ENCODE results near the gene VIPR1. TPM values are rescaled to one million over a fixed set of nuclear protein-coding genes. Genes with fewer than 3 reads are reported as not detected.
"Not testable (repeated sequence)": the region's sequence is repeated elsewhere in the genome, so short reads cannot be mapped to it uniquely, and the experiment has no call there.

Gene VIPR1
- total RNA-seq, 1 experiment from 2014 or later: 0.41 TPM

DNA sequence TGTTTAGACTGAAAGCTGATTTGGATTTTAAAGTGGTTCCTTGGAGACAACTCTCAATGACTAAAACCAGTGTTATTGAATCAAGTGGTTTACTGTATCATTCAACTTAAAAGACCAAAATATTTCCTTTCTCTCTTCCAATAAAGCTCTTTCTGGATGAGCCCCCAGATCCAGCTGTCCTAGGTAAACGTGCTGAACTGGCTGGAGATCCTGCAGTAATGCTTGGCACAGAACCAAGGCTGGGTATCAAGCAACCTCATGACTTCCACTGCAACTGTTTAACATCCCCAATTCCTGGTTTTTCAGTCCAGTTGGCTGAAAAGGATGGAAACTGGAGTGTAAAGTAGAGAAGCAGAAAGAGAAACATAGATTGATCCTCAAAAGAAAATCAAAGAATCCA lies 50.4 kb downstream of the VIPR1 start:
- CTCF ChIA-PET: no interaction called here
- Histone ChIP-seq H3K36me3 (ENCODE audit: control insufficient read depth, insufficient read depth, low read length) (peaks cover 8% of the 10 kb centered on the region; the same call in 1 of the 2 replicates), H3K27ac (ENCODE audit: low read length) (no peak overlapping the region), H3K4me1 (ENCODE audit: control insufficient read depth, insufficient read depth, low read length) (no peaks in the 10 kb centered on the region), H3K27me3 (ENCODE audit: control insufficient read depth, insufficient read depth, low read length) (no peaks in the 10 kb centered on the region), H3K4me3 (ENCODE audit: low read depth in 2 of 2, low read length in 2 of 2) (no peak overlapping the region), H3K9me3 (ENCODE audit: control insufficient read depth, insufficient read depth, low read depth, low read length) (no peaks in the 10 kb centered on the region)
- no peak for DNase-seq (ENCODE audit: low read depth, low spot score)
- TF ChIP-seq, protein P1, sequence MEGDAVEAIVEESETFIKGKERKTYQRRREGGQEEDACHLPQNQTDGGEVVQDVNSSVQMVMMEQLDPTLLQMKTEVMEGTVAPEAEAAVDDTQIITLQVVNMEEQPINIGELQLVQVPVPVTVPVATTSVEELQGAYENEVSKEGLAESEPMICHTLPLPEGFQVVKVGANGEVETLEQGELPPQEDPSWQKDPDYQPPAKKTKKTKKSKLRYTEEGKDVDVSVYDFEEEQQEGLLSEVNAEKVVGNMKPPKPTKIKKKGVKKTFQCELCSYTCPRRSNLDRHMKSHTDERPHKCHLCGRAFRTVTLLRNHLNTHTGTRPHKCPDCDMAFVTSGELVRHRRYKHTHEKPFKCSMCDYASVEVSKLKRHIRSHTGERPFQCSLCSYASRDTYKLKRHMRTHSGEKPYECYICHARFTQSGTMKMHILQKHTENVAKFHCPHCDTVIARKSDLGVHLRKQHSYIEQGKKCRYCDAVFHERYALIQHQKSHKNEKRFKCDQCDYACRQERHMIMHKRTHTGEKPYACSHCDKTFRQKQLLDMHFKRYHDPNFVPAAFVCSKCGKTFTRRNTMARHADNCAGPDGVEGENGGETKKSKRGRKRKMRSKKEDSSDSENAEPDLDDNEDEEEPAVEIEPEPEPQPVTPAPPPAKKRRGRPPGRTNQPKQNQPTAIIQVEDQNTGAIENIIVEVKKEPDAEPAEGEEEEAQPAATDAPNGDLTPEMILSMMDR (IDR thresholded peaks at IDR 0.05): no peak
- TF ChIP-seq, protein P2, sequence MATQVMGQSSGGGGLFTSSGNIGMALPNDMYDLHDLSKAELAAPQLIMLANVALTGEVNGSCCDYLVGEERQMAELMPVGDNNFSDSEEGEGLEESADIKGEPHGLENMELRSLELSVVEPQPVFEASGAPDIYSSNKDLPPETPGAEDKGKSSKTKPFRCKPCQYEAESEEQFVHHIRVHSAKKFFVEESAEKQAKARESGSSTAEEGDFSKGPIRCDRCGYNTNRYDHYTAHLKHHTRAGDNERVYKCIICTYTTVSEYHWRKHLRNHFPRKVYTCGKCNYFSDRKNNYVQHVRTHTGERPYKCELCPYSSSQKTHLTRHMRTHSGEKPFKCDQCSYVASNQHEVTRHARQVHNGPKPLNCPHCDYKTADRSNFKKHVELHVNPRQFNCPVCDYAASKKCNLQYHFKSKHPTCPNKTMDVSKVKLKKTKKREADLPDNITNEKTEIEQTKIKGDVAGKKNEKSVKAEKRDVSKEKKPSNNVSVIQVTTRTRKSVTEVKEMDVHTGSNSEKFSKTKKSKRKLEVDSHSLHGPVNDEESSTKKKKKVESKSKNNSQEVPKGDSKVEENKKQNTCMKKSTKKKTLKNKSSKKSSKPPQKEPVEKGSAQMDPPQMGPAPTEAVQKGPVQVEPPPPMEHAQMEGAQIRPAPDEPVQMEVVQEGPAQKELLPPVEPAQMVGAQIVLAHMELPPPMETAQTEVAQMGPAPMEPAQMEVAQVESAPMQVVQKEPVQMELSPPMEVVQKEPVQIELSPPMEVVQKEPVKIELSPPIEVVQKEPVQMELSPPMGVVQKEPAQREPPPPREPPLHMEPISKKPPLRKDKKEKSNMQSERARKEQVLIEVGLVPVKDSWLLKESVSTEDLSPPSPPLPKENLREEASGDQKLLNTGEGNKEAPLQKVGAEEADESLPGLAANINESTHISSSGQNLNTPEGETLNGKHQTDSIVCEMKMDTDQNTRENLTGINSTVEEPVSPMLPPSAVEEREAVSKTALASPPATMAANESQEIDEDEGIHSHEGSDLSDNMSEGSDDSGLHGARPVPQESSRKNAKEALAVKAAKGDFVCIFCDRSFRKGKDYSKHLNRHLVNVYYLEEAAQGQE (IDR thresholded peaks at IDR 0.05; ENCODE audit: insufficient read depth in 1 of 2, low read depth in 2 of 2, low read length in 1 of 2): no peak
- no peak for TF ChIP-seq TCF7L2 (IDR thresholded peaks at IDR 0.05; ENCODE audit: low read depth, low read length)
- no peak for TF ChIP-seq SIN3A (IDR thresholded peaks at IDR 0.05; ENCODE audit: borderline replicate concordance, insufficient read depth, low read depth, low read length)
- TF ChIP-seq POLR2AphosphoS5 (IDR thresholded peaks at IDR 0.05; ENCODE audit: low read depth, low read length): no peak
- ATAC-seq: no peak
- intact Hi-C loops (cut with micrococcal nuclease; ENCODE audit: unreplicated experiment) (no loop called here), in situ Hi-C loops (cut with HindIII; ENCODE audit: low pct_unique_long_range_greater_than_20kb, low sequenced_read_pairs) (no loop called here)
- BruUV-seq (replicated peaks): no TSS peak
- POLR2A ChIA-PET: no interaction called here

DNA sequence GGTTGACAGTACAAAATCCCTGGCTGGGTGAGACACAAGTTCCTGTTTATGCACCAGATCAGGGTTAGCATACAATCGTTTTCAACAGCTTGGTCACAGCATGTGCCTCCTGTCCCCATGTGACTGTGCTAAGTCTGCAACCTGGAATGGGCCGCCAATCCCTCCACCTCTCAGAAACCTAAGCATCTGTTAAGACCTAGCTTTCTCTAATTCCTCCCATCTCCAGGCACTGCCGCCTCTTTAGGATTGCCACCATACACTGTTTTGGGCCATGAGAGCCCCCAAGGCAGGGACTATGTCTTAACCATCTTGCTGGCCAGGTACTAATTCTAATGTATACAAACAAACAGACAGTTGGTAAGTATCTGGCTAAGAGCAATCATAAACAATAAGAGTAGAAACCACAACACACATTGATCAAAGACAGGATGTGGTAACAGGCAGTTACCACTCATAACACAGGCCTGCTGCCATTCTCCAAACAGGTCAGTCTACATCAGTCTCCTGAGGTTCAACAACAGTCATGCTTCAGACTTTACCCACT lies 53.7 kb downstream of the VIPR1 start:
- no peaks in the 10 kb centered on the region for H3K27me3 ChIP-seq (ENCODE audit: control insufficient read depth, insufficient read depth, low read length)
- H3K4me1 ChIP-seq (ENCODE audit: control insufficient read depth, insufficient read depth, low read length): no peaks in the 10 kb centered on the region
- BruUV-seq (replicated peaks): no TSS peak
- H3K4me3 ChIP-seq (ENCODE audit: low read depth in 2 of 2, low read length in 2 of 2): no peak overlapping the region
- in situ Hi-C loops (cut with HindIII; ENCODE audit: low pct_unique_long_range_greater_than_20kb, low sequenced_read_pairs) (no loop called here), intact Hi-C loops (cut with micrococcal nuclease; ENCODE audit: unreplicated experiment) (no loop called here)
- DNase-seq (ENCODE audit: low read depth, low spot score) (no peak), ATAC-seq (no peak)
- H3K9me3 ChIP-seq (ENCODE audit: control insufficient read depth, insufficient read depth, low read depth, low read length): no peaks in the 10 kb centered on the region
- H3K36me3 ChIP-seq (ENCODE audit: control insufficient read depth, insufficient read depth, low read length): peaks cover 17% of the 10 kb centered on the region
- POLR2A ChIA-PET: no interaction called here
- TF ChIP-seq POLR2AphosphoS5 (IDR thresholded peaks at IDR 0.05; ENCODE audit: low read depth, low read length) (no peak), TCF7L2 (IDR thresholded peaks at IDR 0.05; ENCODE audit: low read depth, low read length) (no peak)
- TF ChIP-seq, protein P1 (IDR thresholded peaks at IDR 0.05): no peak
- TF ChIP-seq, protein P2 (IDR thresholded peaks at IDR 0.05; ENCODE audit: insufficient read depth in 1 of 2, low read depth in 2 of 2, low read length in 1 of 2): no peak
- CTCF ChIA-PET: no interaction called here
- no peak overlapping the region for H3K27ac ChIP-seq (ENCODE audit: low read length)

DNA sequence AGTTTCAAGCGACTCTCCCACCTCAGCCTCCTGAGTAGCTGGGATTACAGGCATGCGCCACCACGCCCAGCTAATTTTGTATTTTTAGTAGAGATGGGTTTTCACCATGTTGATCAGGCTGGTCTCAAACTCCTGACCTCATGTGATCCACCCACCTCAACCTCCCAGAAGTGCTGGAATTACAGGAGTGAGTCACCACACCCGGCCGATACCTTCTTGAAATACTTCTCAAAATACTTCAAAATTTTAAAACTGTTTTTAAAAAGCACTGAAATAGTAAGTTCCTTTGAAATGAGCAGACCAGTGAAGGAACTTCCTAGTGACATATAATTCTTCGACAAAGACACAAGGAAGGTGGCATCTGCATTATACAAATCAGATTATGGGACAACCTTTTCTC lies 54.4 kb downstream of the VIPR1 start:
- H3K9me3 ChIP-seq (ENCODE audit: control insufficient read depth, insufficient read depth, low read depth, low read length); BruUV-seq (replicated peaks); H3K27me3 ChIP-seq (ENCODE audit: control insufficient read depth, insufficient read depth, low read length); ATAC-seq; in situ Hi-C loops (cut with HindIII; ENCODE audit: low pct_unique_long_range_greater_than_20kb, low sequenced_read_pairs); CTCF ChIA-PET; DNase-seq (ENCODE audit: low read depth, low spot score); POLR2A ChIA-PET; intact Hi-C loops (cut with micrococcal nuclease; ENCODE audit: unreplicated experiment); H3K27ac ChIP-seq (ENCODE audit: low read length); H3K4me1 ChIP-seq (ENCODE audit: control insufficient read depth, insufficient read depth, low read length); H3K4me3 ChIP-seq (ENCODE audit: low read depth in 2 of 2, low read length in 2 of 2): not testable (repeated sequence)
- H3K36me3 ChIP-seq (ENCODE audit: control insufficient read depth, insufficient read depth, low read length): peaks cover 14% of the 10 kb centered on the region

Measured in Panc1 (cell line).